ENCODE data around the gene CCDC91. TPM values are rescaled to one million over a fixed set of nuclear protein-coding genes. Genes with fewer than 3 reads are reported as not detected.

The CCDC91 gene
- total RNA-seq, 1 donor from 2014 or later: 12.3 TPM

- Mint-ChIP-seq H3K36me3 (ENCODE audit: low read depth, unreplicated experiment) (no peaks in the 10 kb centered on the region), H3K27ac (ENCODE audit: unreplicated experiment) (no peak overlapping the region), H3K27me3 (ENCODE audit: unreplicated experiment) (no peaks in the 10 kb centered on the region), H3K4me1 (ENCODE audit: unreplicated experiment) (peaks cover 7% of the 10 kb centered on the region), H3K9me3 (ENCODE audit: unreplicated experiment) (no peaks in the 10 kb centered on the region), H3K4me3 (ENCODE audit: unreplicated experiment) (no peak overlapping the region)
- DNase-seq (ENCODE audit: low spot score): no peak
- no peak for TF ChIP-seq CTCF (IDR thresholded peaks at IDR 0.05; ENCODE audit: unreplicated experiment)
Measured at GRCh38 chr12:28479683-28480082, 289.4 kb downstream of the CCDC91 start.

GRCh38 chr12:28484156-28484555 is 293.9 kb downstream of the CCDC91 start:
- Mint-ChIP-seq H3K4me3 (ENCODE audit: unreplicated experiment) (no peak overlapping the region), H3K27ac (ENCODE audit: unreplicated experiment) (peak overlapping the region; percentile 21), H3K4me1 (ENCODE audit: unreplicated experiment) (peaks cover 7% of the 10 kb centered on the region), H3K36me3 (ENCODE audit: low read depth, unreplicated experiment) (no peaks in the 10 kb centered on the region), H3K27me3 (ENCODE audit: unreplicated experiment) (no peaks in the 10 kb centered on the region), H3K9me3 (ENCODE audit: unreplicated experiment) (no peaks in the 10 kb centered on the region)
- TF ChIP-seq CTCF (IDR thresholded peaks at IDR 0.05; ENCODE audit: unreplicated experiment): no peak
- DNase-seq (ENCODE audit: low spot score): no peak

GRCh38 chr12:28486521-28486920 is 296.3 kb downstream of the CCDC91 start:
- Mint-ChIP-seq H3K9me3 (ENCODE audit: unreplicated experiment) (no peaks in the 10 kb centered on the region), H3K27ac (ENCODE audit: unreplicated experiment) (no peak overlapping the region), H3K36me3 (ENCODE audit: low read depth, unreplicated experiment) (no peaks in the 10 kb centered on the region), H3K27me3 (ENCODE audit: unreplicated experiment) (no peaks in the 10 kb centered on the region), H3K4me3 (ENCODE audit: unreplicated experiment) (no peak overlapping the region), H3K4me1 (ENCODE audit: unreplicated experiment) (peaks cover 7% of the 10 kb centered on the region)
- DNase-seq (ENCODE audit: low spot score): no peak
- TF ChIP-seq CTCF (IDR thresholded peaks at IDR 0.05; ENCODE audit: unreplicated experiment): no peak

- no peak for TF ChIP-seq CTCF (IDR thresholded peaks at IDR 0.05; ENCODE audit: unreplicated experiment)
- H3K27ac Mint-ChIP-seq (ENCODE audit: unreplicated experiment): no peak overlapping the region
- no peaks in the 10 kb centered on the region for H3K27me3 Mint-ChIP-seq (ENCODE audit: unreplicated experiment)
- no peaks in the 10 kb centered on the region for H3K4me1 Mint-ChIP-seq (ENCODE audit: unreplicated experiment)
- no peak overlapping the region for H3K4me3 Mint-ChIP-seq (ENCODE audit: unreplicated experiment)
- DNase-seq (ENCODE audit: low spot score): no peak
- H3K9me3 Mint-ChIP-seq (ENCODE audit: unreplicated experiment): no peaks in the 10 kb centered on the region
- H3K36me3 Mint-ChIP-seq (ENCODE audit: low read depth, unreplicated experiment): no peaks in the 10 kb centered on the region
Measured at GRCh38 chr12:28489246-28489645, 299.0 kb downstream of the CCDC91 start.

GRCh38 chr12:28497889-28498411 is 307.7 kb downstream of the CCDC91 start:
- TF ChIP-seq CTCF (IDR thresholded peaks at IDR 0.05; ENCODE audit: unreplicated experiment): no peak
- no peaks in the 10 kb centered on the region for H3K36me3 Mint-ChIP-seq (ENCODE audit: low read depth, unreplicated experiment)
- no peaks in the 10 kb centered on the region for H3K9me3 Mint-ChIP-seq (ENCODE audit: unreplicated experiment)
- H3K4me1 Mint-ChIP-seq (ENCODE audit: unreplicated experiment): no peaks in the 10 kb centered on the region
- H3K4me3 Mint-ChIP-seq (ENCODE audit: unreplicated experiment): no peak overlapping the region
- no peaks in the 10 kb centered on the region for H3K27me3 Mint-ChIP-seq (ENCODE audit: unreplicated experiment)
- no peak overlapping the region for H3K27ac Mint-ChIP-seq (ENCODE audit: unreplicated experiment)
- DNase-seq (ENCODE audit: low spot score): no peak

All from endothelial cell (in vitro differentiated cells).